Endothelial cell (in vitro differentiated cells): ENCODE data around the gene KMT2B. TPM values are rescaled to one million over a fixed set of nuclear protein-coding genes. Genes with fewer than 3 reads are reported as not detected.
"Not testable (repeated sequence)": the region's sequence is repeated elsewhere in the genome, so short reads cannot be mapped to it uniquely, and the experiment has no call there.

Experiments
- DNase-seq: peaks from one replicate; pipeline ENCODE4 v3.0.0; 2021; ENCODE audit warnings: low spot score
- H3K27ac Mint-ChIP-seq: one replicate; pipeline ENCODE4 v1.8.0; 2021; ENCODE audit warnings: mixed read lengths, inconsistent platforms; ENCODE audit not compliant: unreplicated experiment
- H3K27me3 Mint-ChIP-seq: one replicate; pipeline ENCODE4 v1.8.0; 2021; ENCODE audit warnings: mild to moderate bottlenecking, moderate library complexity, mixed read lengths, inconsistent platforms; ENCODE audit not compliant: unreplicated experiment
- H3K36me3 Mint-ChIP-seq: one replicate; pipeline ENCODE4 v1.8.0; 2021; ENCODE audit warnings: mild to moderate bottlenecking, low read depth, mixed read lengths, inconsistent platforms; ENCODE audit not compliant: unreplicated experiment
- H3K4me1 Mint-ChIP-seq: one replicate; pipeline ENCODE4 v1.8.0; 2021; ENCODE audit warnings: mild to moderate bottlenecking, mixed read lengths, inconsistent platforms; ENCODE audit not compliant: unreplicated experiment
- H3K4me3 Mint-ChIP-seq: one replicate; pipeline ENCODE4 v1.8.0; 2021; ENCODE audit warnings: mild to moderate bottlenecking, mixed read lengths, inconsistent platforms; ENCODE audit not compliant: unreplicated experiment
- H3K9me3 Mint-ChIP-seq: one replicate; pipeline ENCODE4 v1.8.0; 2021; ENCODE audit warnings: mixed read lengths, inconsistent platforms; ENCODE audit not compliant: unreplicated experiment
- total RNA-seq: library from RNA; stranded (reverse); fragmentation: NEBNext Ultra II Directional; extraction: Animal tissue kit (Norgen Biotek cat#: 25700); gene quantifications from one replicate; pipeline ENCODE4 v1.2.1, GENCODE V29; 2021; ENCODE audit not compliant: unreplicated experiment
- TF ChIP-seq, protein P1 (sequence below): fragments of 200-600 bp; sonication (generic); IDR thresholded peaks from one replicate; pipeline ENCODE4 v1.5.0; 2021; ENCODE audit warnings: antibody characterized with exemption; ENCODE audit not compliant: unreplicated experiment

Gene KMT2B
- total RNA-seq, 1 donor from 2014 or later, result 51.7 TPM

DNA sequence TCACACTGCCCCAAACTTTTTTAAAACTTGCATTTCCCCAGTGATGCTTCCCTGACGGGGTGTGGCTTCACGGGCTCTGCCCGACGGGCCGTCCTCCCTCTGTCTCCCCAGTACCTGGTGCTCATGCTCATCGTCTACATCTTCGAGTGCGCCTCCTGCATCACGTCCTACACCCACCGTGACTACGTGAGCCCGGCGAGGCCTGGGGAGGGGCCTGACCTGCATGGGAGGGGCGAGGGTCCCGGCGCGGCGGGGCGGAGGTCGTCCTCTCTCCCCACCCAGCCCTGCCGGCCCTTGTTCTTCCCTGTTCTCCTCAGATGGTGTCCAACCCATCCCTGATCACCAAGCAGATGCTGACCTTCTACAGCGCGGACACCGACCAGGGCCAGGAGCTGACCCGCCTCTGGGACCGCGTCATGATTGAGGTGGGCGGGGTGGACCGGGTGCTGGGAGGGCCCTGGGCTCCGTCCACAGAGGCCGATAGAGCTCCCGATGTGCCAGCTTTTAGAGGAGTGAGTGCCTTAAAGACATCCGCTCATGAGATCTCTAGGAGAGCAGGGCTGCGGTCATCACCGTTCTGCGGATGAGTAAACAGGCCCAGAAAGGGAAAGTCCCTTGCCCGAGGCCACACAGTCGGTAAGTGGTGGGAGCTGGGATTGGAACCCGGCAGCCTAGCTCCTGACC, 44.5 kb upstream of the KMT2B start:
- TF ChIP-seq, protein P1, sequence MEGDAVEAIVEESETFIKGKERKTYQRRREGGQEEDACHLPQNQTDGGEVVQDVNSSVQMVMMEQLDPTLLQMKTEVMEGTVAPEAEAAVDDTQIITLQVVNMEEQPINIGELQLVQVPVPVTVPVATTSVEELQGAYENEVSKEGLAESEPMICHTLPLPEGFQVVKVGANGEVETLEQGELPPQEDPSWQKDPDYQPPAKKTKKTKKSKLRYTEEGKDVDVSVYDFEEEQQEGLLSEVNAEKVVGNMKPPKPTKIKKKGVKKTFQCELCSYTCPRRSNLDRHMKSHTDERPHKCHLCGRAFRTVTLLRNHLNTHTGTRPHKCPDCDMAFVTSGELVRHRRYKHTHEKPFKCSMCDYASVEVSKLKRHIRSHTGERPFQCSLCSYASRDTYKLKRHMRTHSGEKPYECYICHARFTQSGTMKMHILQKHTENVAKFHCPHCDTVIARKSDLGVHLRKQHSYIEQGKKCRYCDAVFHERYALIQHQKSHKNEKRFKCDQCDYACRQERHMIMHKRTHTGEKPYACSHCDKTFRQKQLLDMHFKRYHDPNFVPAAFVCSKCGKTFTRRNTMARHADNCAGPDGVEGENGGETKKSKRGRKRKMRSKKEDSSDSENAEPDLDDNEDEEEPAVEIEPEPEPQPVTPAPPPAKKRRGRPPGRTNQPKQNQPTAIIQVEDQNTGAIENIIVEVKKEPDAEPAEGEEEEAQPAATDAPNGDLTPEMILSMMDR, result no peak
- H3K4me1 Mint-ChIP-seq, result no peaks in the 10 kb centered on the region
- peak; percentile 36 for DNase-seq
- peaks cover 8% of the 10 kb centered on the region for H3K27me3 Mint-ChIP-seq
- H3K4me3 Mint-ChIP-seq, result peak overlapping the region; percentile 85
- H3K9me3 Mint-ChIP-seq, result no peaks in the 10 kb centered on the region
- no peaks in the 10 kb centered on the region for H3K36me3 Mint-ChIP-seq
- no peak overlapping the region for H3K27ac Mint-ChIP-seq

DNA sequence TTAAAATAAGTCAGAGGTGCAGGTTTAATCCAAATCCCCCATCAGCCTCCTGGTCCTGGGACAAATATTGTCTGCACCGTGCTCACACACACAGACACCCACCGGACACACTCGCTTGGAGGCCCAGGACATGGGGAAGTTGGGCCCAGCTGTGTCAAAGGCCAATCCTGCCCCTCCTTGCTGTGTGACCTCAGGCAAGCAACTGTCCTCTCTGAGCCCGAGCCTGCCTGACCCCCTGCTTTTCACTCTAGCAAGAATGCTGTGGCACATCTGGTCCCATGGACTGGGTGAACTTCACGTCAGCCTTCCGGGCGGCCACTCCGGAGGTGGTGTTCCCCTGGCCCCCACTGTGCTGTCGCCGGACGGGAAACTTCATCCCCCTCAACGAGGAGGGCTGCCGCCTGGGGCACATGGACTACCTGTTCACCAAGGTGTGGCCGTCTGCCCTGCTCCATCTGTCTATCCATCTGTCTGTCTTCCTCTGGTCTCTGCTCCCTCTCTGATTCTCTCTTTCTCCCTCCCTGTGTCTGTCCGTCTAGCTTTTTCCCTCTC, 42.1 kb upstream of the KMT2B start:
- peaks cover 5% of the 10 kb centered on the region for H3K27me3 Mint-ChIP-seq
- no peaks in the 10 kb centered on the region for H3K4me1 Mint-ChIP-seq
- DNase-seq, result no peak
- no peak overlapping the region for H3K27ac Mint-ChIP-seq
- no peaks in the 10 kb centered on the region for H3K9me3 Mint-ChIP-seq
- no peak overlapping the region for H3K4me3 Mint-ChIP-seq
- TF ChIP-seq, protein P1, result no peak
- H3K36me3 Mint-ChIP-seq, result no peaks in the 10 kb centered on the region

DNA sequence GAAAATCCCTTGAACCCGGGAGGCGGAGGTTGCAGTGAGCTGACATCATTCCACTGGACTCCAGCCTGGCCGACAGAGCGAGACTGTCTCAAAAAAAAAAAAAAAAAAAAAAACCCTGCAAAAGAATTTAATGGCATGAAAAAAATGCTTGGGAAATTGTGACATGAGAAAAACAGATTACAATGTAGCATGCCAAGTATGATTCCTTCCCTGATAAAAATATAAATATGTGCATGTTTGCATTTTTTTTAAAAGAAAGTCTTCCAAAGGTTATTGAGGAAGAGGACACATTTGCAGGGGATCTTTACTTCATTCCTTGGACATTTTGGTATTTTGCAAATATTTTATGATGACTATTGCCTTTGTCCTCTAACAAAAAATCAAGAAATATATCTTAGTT, 28.0 kb upstream of the KMT2B start:
- H3K4me3 Mint-ChIP-seq, result no peak overlapping the region
- H3K36me3 Mint-ChIP-seq, result no peaks in the 10 kb centered on the region
- DNase-seq, result no peak
- no peak overlapping the region for H3K27ac Mint-ChIP-seq
- no peaks in the 10 kb centered on the region for H3K9me3 Mint-ChIP-seq
- H3K27me3 Mint-ChIP-seq, result peaks cover 1% of the 10 kb centered on the region
- H3K4me1 Mint-ChIP-seq, result no peaks in the 10 kb centered on the region
- TF ChIP-seq, protein P1, result no peak

DNA sequence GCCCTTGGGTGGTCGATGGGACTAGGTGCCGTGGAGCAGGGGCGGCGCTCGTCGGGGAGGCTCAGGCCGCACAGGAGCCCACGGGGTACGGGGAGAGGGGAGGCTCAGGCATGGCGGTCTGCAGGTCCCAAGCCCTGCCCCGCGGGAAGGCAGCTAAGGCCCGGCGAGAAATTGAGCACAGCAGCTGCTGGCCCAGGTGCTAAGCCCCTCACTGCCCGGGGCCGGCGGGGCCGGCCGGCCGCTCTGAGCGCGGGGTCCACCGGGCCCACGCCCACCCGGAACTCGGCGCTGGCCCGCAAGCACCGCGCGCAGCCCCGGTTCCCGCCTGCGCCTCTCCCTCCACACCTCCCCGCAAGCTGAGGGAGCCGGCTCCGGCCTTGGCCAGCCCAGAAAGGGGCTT, 26.7 kb upstream of the KMT2B start:
- not testable (repeated sequence) for H3K9me3 Mint-ChIP-seq, H3K27ac Mint-ChIP-seq, H3K27me3 Mint-ChIP-seq, H3K4me1 Mint-ChIP-seq, H3K4me3 Mint-ChIP-seq, H3K36me3 Mint-ChIP-seq, DNase-seq

DNA sequence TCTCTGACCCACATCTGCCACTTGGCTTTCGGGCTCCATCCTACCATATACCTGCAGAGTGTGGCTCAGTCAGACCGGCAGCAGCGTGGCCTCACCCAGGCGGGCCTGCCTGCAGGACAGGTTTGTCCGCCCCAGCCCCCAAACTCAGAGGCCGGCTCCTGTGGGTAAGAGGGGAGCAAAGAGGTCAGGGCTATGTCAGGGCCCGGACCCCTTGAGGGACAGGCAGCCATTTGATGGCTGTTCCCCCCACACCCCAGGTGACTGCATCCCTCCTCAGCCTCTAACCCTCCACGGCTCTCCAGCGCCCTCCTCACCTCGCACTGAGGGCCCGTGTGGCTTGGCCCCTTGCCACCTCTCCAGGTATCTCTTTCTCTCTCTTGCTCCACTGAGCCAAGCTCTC, 25.8 kb upstream of the KMT2B start:
- H3K36me3 Mint-ChIP-seq, result no peaks in the 10 kb centered on the region
- TF ChIP-seq, protein P1, result no peak
- no peaks in the 10 kb centered on the region for H3K9me3 Mint-ChIP-seq
- H3K4me3 Mint-ChIP-seq, result no peak overlapping the region
- H3K27me3 Mint-ChIP-seq, result peaks cover 2% of the 10 kb centered on the region
- no peak overlapping the region for H3K27ac Mint-ChIP-seq
- no peak for DNase-seq
- H3K4me1 Mint-ChIP-seq, result no peaks in the 10 kb centered on the region
